Endothelial cell of hepatic sinusoid (primary cell): Measurements from ENCODE around the gene PCGF3.

ENCODE experiments used
- in situ Hi-C: cut with HindIII; loops from 2 replicates; pipeline ENCODE4 v1.10.0; 2017; ENCODE audit warnings: low sequenced_read_pairs

PCGF3 gene

GRCh38 chr4:819401-820229, 114.0 kb downstream of the PCGF3 start:
- in situ Hi-C loops, result no loop called here
